ENCODE results near the gene DDR2.

The DDR2 gene

DNA sequence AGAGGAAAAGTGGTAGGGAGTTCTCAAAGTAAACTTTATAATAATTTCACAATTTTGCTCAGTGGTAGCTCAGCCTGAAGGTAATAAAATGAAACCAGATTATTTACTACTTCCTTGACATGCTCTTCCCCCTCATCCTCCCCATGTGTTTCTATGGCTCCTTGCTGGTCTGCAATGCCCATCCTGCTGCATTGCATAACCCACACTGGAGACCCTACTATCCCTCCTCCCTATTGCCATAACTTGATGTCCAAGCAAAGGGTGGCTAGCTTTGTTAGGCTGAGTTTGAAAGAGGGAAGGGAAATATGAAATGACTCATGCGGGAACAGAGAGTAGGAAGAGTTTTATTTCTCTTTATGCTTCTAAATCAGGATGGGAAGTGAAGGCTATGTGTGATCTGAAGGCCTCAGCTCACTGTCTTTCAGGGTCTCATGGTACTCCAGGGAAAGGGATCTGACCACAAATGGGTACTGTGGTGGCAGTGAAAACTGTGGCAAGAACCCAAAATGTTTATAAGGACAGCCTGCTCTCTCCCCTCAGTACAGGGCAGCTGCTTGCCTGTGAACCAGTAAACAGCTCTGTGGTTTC lies 121.8 kb downstream of the DDR2 start:
- in situ Hi-C loops (cut with HindIII; ENCODE audit: low pct_ligation_motif_present, low sequenced_read_pairs): no loop called here
- no peak for DNase-seq
- TF ChIP-seq, protein P1, sequence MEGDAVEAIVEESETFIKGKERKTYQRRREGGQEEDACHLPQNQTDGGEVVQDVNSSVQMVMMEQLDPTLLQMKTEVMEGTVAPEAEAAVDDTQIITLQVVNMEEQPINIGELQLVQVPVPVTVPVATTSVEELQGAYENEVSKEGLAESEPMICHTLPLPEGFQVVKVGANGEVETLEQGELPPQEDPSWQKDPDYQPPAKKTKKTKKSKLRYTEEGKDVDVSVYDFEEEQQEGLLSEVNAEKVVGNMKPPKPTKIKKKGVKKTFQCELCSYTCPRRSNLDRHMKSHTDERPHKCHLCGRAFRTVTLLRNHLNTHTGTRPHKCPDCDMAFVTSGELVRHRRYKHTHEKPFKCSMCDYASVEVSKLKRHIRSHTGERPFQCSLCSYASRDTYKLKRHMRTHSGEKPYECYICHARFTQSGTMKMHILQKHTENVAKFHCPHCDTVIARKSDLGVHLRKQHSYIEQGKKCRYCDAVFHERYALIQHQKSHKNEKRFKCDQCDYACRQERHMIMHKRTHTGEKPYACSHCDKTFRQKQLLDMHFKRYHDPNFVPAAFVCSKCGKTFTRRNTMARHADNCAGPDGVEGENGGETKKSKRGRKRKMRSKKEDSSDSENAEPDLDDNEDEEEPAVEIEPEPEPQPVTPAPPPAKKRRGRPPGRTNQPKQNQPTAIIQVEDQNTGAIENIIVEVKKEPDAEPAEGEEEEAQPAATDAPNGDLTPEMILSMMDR (IDR thresholded peaks at IDR 0.05; ENCODE audit: low read depth, low read length, missing control alignments): no peak

DNA sequence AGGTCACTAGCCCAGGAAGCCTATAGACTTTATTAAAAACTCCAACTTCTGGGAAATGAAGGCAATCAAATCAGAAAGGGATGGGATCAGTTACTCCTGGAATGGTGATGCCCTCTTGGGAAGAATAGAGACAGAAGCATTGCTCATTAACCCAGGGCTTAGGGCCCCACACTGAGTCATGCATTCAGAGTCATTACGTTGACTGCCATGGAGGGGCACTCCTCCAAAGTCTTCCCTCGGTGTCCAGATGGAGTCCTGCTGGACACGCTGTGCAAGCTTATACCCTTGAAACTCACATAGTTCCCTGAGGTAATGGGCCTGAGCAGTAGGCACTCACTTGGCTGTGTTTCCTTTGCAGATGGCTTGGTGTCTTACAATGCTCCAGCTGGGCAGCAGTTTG lies 123.0 kb downstream of the DDR2 start:
- no peaks in the 10 kb centered on the region for H3K27me3 ChIP-seq (replicated peaks)
- in situ Hi-C loops (cut with HindIII; ENCODE audit: low pct_ligation_motif_present, low sequenced_read_pairs): no loop called here
- DNase-seq: no peak
- H3K4me3 ChIP-seq (ENCODE audit: low read depth, low read length): no peak overlapping the region
- H3K27ac ChIP-seq: no peak overlapping the region
- TF ChIP-seq, protein P1 (IDR thresholded peaks at IDR 0.05; ENCODE audit: low read depth, low read length, missing control alignments): no peak
- H3K36me3 ChIP-seq (replicated peaks): peaks cover 31% of the 10 kb centered on the region

More for the DNA sequence above, 121.8 kb downstream of the DDR2 start:
- H3K36me3 ChIP-seq (replicated peaks): peaks cover 25% of the 10 kb centered on the region
- H3K27me3 ChIP-seq (replicated peaks): no peaks in the 10 kb centered on the region
- H3K27ac ChIP-seq: no peak overlapping the region
- no peak overlapping the region for H3K4me3 ChIP-seq (ENCODE audit: low read depth, low read length)

DNA sequence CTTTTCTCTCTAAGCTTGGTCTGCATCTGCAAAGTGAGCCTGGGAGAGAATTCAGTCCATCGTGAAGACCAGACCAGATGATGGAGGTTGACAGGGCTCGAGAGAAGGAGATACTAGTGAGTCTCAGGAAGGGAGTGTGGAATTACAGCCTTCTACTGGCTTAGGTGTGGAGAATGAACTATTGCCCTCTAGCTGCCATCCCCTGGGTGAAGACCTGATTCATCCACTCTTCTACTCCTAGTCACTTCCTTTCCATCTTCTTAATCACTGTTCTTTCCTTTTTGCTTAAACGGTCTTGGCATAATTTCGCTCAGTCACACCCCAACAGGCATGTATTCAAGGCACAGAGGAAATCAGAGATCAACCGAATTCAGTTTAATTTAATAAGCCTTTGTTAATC lies 124.3 kb downstream of the DDR2 start:
- Histone ChIP-seq H3K36me3 (replicated peaks) (peaks cover 42% of the 10 kb centered on the region), H3K27ac (no peak overlapping the region), H3K27me3 (replicated peaks) (no peaks in the 10 kb centered on the region), H3K4me3 (ENCODE audit: low read depth, low read length) (no peak overlapping the region)
- peak; percentile 12 for DNase-seq
- TF ChIP-seq, protein P1 (IDR thresholded peaks at IDR 0.05; ENCODE audit: low read depth, low read length, missing control alignments): no peak
- in situ Hi-C loops (cut with HindIII; ENCODE audit: low pct_ligation_motif_present, low sequenced_read_pairs): no loop called here

GRCh38 chr1:162757476-162757875 lies 125.2 kb downstream of the DDR2 start:
- H3K4me3 ChIP-seq (ENCODE audit: low read depth, low read length): no peak overlapping the region
- in situ Hi-C loops (cut with HindIII; ENCODE audit: low pct_ligation_motif_present, low sequenced_read_pairs): no loop called here
- TF ChIP-seq, protein P1 (IDR thresholded peaks at IDR 0.05; ENCODE audit: low read depth, low read length, missing control alignments): no peak
- H3K36me3 ChIP-seq (replicated peaks): peaks cover 42% of the 10 kb centered on the region
- no peaks in the 10 kb centered on the region for H3K27me3 ChIP-seq (replicated peaks)
- no peak overlapping the region for H3K27ac ChIP-seq
- DNase-seq: no peak

DNA sequence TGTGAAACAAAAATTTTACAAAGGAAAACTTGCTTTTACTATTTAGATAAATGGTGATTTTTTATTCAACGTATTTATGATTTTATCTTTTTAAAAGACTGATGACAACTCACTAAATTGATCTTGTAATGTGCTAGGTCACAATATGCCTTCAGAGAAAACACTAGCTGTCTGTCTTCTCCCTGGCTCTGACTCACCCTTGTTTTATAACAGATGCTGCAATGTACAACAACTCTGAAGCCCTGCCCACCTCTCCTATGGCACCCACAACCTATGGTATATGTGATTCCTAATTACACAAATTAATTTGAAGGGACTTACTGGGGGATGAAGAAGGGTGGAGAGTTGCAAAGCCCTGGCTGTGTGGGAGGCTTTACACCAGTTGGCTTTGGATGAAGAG lies 133.5 kb downstream of the DDR2 start:
- H3K4me3 ChIP-seq (ENCODE audit: low read depth, low read length): no peak overlapping the region
- DNase-seq: no peak
- TF ChIP-seq, protein P1 (IDR thresholded peaks at IDR 0.05; ENCODE audit: low read depth, low read length, missing control alignments): no peak
- in situ Hi-C loops (cut with HindIII; ENCODE audit: low pct_ligation_motif_present, low sequenced_read_pairs): no loop called here
- no peaks in the 10 kb centered on the region for H3K27me3 ChIP-seq (replicated peaks)
- H3K27ac ChIP-seq: no peak overlapping the region
- H3K36me3 ChIP-seq (replicated peaks): peaks cover 27% of the 10 kb centered on the region

GRCh38 chr1:162772571-162773154 lies 140.4 kb downstream of the DDR2 start:
- Histone ChIP-seq H3K4me3 (ENCODE audit: low read depth, low read length) (no peak overlapping the region), H3K36me3 (replicated peaks) (peaks cover 61% of the 10 kb centered on the region), H3K27ac (no peak overlapping the region), H3K27me3 (replicated peaks) (no peaks in the 10 kb centered on the region)
- in situ Hi-C loops (cut with HindIII; ENCODE audit: low pct_ligation_motif_present, low sequenced_read_pairs): no loop called here
- TF ChIP-seq, protein P1 (IDR thresholded peaks at IDR 0.05; ENCODE audit: low read depth, low read length, missing control alignments): no peak
- DNase-seq: no peak
